Activated CD4-positive, alpha-beta memory T cell treated with anti-CD3 and anti-CD28 coated beads, Interleukin-2, amount 10 ng/mL, durations not matched to agents 7 days and 5 days (primary cell): ENCODE measurements around the gene CMTM7. TPM values are rescaled to one million over a fixed set of nuclear protein-coding genes. Genes with fewer than 3 reads are reported as not detected.
"Not testable (repeated sequence)": the region's sequence is repeated elsewhere in the genome, so short reads cannot be mapped to it uniquely, and the experiment has no call there.

Experiments used
- CTCF ChIA-PET: fragments of 350-600 bp; sonication (Branson Sonifier 250); formaldehyde crosslinking; loops from one replicate; lab custom pipeline; 2021; ENCODE audit warnings: antibody characterized with exemption, inconsistent platforms; lab: Charles Lee
- POLR2A ChIA-PET: fragments of 350-600 bp; sonication (Branson Sonifier 250); formaldehyde crosslinking; loops from one replicate; lab custom pipeline; 2021; ENCODE audit warnings: antibody characterized with exemption; lab: Charles Lee
- DNase-seq: peaks from one replicate; pipeline ENCODE4 v3.0.0-alpha.2; 2020
- H3K27ac Mint-ChIP-seq: one replicate; pipeline ENCODE4 v1.8.0; 2021; ENCODE audit warnings: mild to moderate bottlenecking, mixed read lengths
- H3K27me3 Mint-ChIP-seq: one replicate; pipeline ENCODE4 v1.8.0; 2021; ENCODE audit warnings: mixed read lengths
- H3K36me3 Mint-ChIP-seq: one replicate; pipeline ENCODE4 v1.8.0; 2021; ENCODE audit warnings: low read depth, mixed read lengths
- H3K4me1 Mint-ChIP-seq: one replicate; pipeline ENCODE4 v1.8.0; 2021; ENCODE audit warnings: mixed read lengths
- H3K4me3 Mint-ChIP-seq: one replicate; pipeline ENCODE4 v1.8.0; 2021; ENCODE audit warnings: mild to moderate bottlenecking, mixed read lengths
- H3K9me3 Mint-ChIP-seq: one replicate; pipeline ENCODE4 v1.8.0; 2021; ENCODE audit warnings: mixed read lengths
- total RNA-seq, 2 experiments: library from RNA; stranded (reverse); gene quantifications; one replicate each; pipeline ENCODE4 v1.2.3, GENCODE V29; 2021

Gene CMTM7
- total RNA-seq, 2 experiments from 2014 or later: 47.0 to 47.3 TPM

DNA sequence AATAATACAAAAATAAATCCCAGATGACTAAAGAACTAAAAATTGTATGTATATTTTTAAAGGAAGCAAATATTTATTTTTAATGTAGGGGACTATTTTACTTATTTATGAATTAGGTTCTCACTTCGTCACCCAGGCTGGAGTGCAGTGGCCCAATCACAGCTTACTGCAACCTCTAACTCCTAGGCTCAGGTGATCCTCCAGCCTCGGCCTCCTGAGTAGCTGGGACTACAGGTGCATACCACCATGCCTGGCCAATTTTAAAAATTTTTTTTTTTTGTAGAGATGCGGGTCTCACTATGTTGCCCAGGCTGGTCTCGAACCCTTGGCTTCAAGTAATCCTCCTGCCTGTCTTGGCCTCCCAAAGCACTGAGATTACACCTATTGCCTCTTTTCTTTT is 42.6 kb downstream of the CMTM7 start:
- ChIA-PET POLR2A (interaction anchor here (0.9 to 3.1 kb wide), 6 partner anchors 10 to 43 kb away, joined by 3 to 37 read pairs (median 14); partner anchors contain the start of gene CMTM7), CTCF (interaction anchor here (0.6 to 2.3 kb wide), 5 partner anchors 10 to 63 kb away, joined by 3 to 7 read pairs (median 3); no protein-coding TSS in a partner anchor)
- Mint-ChIP-seq H3K36me3 (peaks cover 12% of the 10 kb centered on the region), H3K4me3 (no peak overlapping the region), H3K27ac (no peak overlapping the region), H3K9me3 (no peaks in the 10 kb centered on the region), H3K27me3 (no peaks in the 10 kb centered on the region), H3K4me1 (peaks cover 87% of the 10 kb centered on the region)
- peak; percentile 6 for DNase-seq

DNA sequence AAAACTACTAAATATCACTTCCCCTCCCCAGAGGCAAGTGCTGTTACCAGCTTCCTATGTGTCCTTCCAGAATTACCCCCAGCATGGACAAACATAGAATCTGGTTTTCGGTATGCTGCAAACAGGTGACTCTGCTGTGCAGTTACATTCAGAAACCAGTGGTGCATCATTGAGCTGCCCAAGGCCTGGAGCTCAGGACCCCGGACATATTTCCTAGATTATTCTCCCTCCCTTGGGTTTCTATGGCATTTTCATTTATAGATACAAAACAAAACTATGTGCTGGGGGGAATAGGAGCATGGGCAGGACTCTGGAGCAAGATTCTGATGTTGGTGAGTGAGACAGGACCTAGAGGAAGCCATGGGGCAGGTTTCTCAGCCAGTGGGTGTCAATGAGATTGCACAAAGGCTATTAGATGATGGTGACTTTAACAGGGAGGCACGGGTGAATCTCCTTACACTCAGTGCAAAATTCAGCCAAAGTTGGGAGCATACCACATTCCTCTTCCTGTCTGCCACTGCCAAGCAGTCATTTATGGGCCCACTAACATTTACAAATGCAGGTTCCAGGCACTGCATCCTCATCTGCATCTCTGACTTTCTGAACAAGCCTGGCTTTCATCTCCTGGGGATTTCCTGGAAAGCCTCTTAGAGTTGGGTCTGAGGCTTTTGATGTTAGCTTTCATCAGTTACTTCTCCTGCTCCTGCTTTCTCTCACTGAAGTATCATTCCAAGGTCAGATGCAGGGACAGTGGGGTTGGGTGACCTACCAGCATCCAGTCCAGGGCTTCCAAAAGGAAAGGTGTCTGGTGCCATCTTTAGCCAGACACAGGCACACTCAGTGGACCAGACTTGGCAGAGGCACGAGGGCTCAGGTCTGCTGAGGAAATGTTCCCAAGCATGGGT is 44.5 kb downstream of the CMTM7 start:
- DNase-seq: peak; percentile 16
- Mint-ChIP-seq H3K36me3 (peaks cover 7% of the 10 kb centered on the region), H3K27me3 (no peaks in the 10 kb centered on the region), H3K4me1 (peaks cover 80% of the 10 kb centered on the region), H3K9me3 (no peaks in the 10 kb centered on the region), H3K4me3 (no peak overlapping the region), H3K27ac (peak overlapping the region; percentile 75)
- CTCF ChIA-PET: interaction anchor here (0.7 kb wide), 2 partner anchors 24 to 32 kb away, joined by 3 read pairs; no protein-coding TSS in a partner anchor
- POLR2A ChIA-PET: interaction anchor here (1.5 to 5.4 kb wide), 2 partner anchors 9 to 12 kb away, joined by 4 to 25 read pairs; no protein-coding TSS in a partner anchor

DNA sequence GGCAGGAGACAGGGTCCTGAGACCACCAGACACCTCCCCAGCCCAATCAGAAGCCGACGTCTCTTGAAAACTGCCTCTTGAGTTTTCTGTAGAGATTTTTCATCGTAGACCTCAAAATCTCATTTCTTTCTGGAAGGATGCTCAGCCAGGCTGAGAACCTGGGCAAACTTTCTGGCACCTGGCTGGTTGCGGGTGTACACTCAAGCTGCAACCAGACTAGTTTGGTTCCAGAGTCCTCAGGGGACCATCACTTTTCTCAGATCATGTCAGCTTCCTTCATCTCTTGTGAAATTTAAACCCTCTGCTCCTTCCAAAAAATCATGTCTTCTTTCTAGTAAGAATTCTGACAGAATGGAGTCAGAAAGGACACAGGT is 45.1 kb downstream of the CMTM7 start:
- DNase-seq: no peak
- Mint-ChIP-seq H3K27ac (peak overlapping the region; percentile 75), H3K4me1 (peaks cover 74% of the 10 kb centered on the region), H3K36me3 (peaks cover 10% of the 10 kb centered on the region), H3K9me3 (no peaks in the 10 kb centered on the region), H3K4me3 (no peak overlapping the region), H3K27me3 (no peaks in the 10 kb centered on the region)
- CTCF ChIA-PET: no interaction called here
- POLR2A ChIA-PET: interaction anchor here (1.5 to 5.4 kb wide), 2 partner anchors 10 to 13 kb away, joined by 4 to 25 read pairs; no protein-coding TSS in a partner anchor

DNA sequence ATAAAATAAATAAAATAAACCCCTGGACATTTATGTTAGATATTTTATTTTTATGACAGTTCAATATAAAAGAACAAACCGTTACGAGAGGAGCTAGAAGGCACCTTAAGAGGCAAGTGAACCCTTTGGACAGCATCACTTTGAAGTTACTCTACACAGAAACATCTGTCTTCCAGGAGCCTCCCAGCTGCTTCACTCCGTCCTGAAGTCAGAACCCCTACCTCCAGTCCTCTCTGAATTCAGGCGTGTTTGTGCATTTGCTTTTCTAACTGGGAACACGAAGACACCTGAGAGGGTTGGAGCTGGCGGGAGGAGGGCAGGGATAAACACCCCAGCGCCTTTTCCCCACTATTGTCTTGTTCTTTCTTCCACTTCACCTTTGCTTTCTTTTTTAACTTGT is 46.2 kb downstream of the CMTM7 start:
- Mint-ChIP-seq H3K27ac (no peak overlapping the region), H3K9me3 (no peaks in the 10 kb centered on the region), H3K4me1 (peaks cover 70% of the 10 kb centered on the region), H3K27me3 (no peaks in the 10 kb centered on the region), H3K4me3 (no peak overlapping the region), H3K36me3 (peaks cover 18% of the 10 kb centered on the region)
- ChIA-PET CTCF (interaction anchor here (2.1 to 3.7 kb wide), 2 partner anchors 31 to 40 kb away, joined by 8 to 16 read pairs; no protein-coding TSS in a partner anchor), POLR2A (interaction anchor here (1.0 to 5.4 kb wide), 5 partner anchors 9 to 66 kb away, joined by 4 to 25 read pairs (median 4); no protein-coding TSS in a partner anchor)
- DNase-seq: no peak

DNA sequence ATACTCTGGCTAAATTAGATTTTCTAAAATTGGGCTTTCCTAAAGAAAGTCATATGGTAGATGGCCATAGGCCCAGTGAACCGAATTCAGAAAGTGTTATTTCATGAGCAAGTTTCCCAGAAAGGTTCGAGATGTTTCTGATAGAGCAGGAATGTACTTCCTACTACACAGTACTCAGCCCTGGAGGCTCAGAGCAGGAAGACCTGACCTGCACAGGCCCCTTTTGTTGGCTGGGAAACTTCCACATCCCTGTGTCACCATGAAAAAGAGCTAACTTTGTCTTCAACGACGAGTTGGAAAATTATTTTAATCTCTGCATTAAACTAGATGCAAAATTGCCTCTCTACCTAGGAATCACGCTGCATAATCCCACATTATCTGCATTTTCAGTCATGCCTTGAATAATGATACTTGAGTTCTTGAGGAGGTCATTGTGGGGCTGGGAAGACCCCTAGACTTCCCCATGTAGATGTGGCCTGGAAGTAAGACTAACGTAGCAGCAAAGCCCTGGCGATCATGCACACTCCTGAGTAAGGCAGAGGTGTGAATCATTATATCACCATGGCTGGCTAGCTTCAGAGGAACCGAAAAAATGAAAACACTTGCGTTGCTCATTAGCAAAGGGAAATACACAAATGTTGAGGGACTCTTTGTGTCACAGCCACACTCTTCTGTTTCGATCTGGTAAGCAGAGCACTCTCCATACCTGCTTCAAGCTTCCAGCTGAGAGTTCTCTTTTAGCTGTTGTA is 47.1 kb downstream of the CMTM7 start:
- ChIA-PET POLR2A (interaction anchor here (1.1 to 5.4 kb wide), 9 partner anchors 10 to 67 kb away, joined by 3 to 25 read pairs (median 4); partner anchors contain the start of gene CMTM7), CTCF (interaction anchor here (0.6 to 3.7 kb wide), 6 partner anchors 11 to 994 kb away, joined by 3 to 16 read pairs (median 4); no protein-coding TSS in a partner anchor)
- Mint-ChIP-seq H3K9me3 (no peaks in the 10 kb centered on the region), H3K27ac (peak overlapping the region; percentile 84), H3K4me1 (peaks cover 69% of the 10 kb centered on the region), H3K4me3 (peak overlapping the region; percentile 37), H3K36me3 (peaks cover 21% of the 10 kb centered on the region), H3K27me3 (no peaks in the 10 kb centered on the region)
- DNase-seq: peak; percentile 27

DNA sequence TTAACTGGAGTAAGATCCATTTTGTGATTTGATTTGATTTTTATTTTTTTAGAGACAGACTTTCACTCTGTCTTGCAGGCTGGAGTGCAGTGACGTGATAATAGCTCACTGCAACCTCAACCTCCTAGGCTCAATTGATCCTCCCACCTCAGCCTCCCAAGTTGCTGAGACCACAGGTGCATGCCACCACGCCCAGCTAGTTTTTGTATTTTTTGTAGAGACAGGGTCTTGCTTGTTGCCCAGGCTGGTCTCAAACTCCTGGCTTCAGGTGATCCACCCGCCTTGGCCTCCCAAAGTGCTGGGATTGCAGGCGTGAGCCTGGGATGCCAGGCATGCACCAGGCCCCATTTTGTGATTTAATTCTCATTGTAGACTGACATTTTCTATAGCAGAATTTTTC is 47.8 kb downstream of the CMTM7 start:
- CTCF ChIA-PET: interaction anchor here (0.6 to 3.7 kb wide), 3 partner anchors 29 to 995 kb away, joined by 3 to 16 read pairs (median 8); no protein-coding TSS in a partner anchor
- peak; percentile 15 for DNase-seq
- H3K36me3 Mint-ChIP-seq: peaks cover 26% of the 10 kb centered on the region
- POLR2A ChIA-PET: interaction anchor here (1.1 to 5.4 kb wide), 7 partner anchors 11 to 48 kb away, joined by 3 to 25 read pairs (median 3); partner anchors contain the start of gene CMTM7
- peak overlapping the region; percentile 84 for H3K27ac Mint-ChIP-seq
- H3K4me1 Mint-ChIP-seq: peaks cover 73% of the 10 kb centered on the region
- not testable (repeated sequence) for H3K9me3 Mint-ChIP-seq, H3K4me3 Mint-ChIP-seq, H3K27me3 Mint-ChIP-seq

DNA sequence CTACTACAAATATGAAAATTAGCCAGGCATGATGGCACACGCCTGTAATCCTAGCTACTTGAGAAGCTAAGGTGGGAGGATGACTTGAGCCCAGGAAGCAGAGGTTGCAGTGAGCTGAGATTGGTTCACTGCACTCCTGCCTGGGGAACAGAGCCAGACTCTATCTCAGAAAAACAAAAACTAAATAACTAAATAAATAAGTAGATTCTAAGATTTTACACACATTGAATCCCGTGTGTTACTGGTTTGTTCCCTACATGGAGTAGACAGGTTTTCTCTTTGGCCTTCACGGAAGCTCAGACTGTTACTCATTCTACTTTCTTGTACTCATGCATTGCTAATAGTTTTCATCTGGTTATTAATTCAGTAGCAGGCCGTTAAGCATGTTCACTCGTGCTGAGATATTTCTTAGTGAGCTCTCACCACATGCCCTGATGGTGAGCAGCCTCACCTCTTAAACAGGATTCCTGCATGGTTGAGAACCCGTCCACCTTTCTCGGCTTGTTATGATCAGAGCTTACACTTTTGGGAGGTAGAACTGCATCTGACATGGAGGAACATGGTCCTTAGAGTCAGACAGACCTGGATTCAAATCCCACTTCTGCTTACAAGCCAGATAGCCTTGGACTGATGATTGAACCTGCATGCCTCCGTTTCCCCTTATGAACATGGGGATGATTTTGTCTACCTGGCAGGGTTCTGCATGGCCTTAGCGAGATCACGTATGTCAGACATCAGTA is 49.1 kb downstream of the CMTM7 start:
- no peaks in the 10 kb centered on the region for H3K27me3 Mint-ChIP-seq
- POLR2A ChIA-PET: interaction anchor here (1.2 to 5.4 kb wide), 4 partner anchors 13 to 26 kb away, joined by 3 to 25 read pairs (median 7); no protein-coding TSS in a partner anchor
- H3K36me3 Mint-ChIP-seq: peaks cover 34% of the 10 kb centered on the region
- H3K9me3 Mint-ChIP-seq: no peaks in the 10 kb centered on the region
- DNase-seq: peak; percentile 9
- CTCF ChIA-PET: interaction anchor here (1.1 to 3.7 kb wide), 3 partner anchors 17 to 50 kb away, joined by 4 to 16 read pairs (median 4); partner anchors contain the start of gene CMTM7
- H3K4me1 Mint-ChIP-seq: peaks cover 65% of the 10 kb centered on the region
- no peak overlapping the region for H3K27ac Mint-ChIP-seq
- H3K4me3 Mint-ChIP-seq: no peak overlapping the region

DNA sequence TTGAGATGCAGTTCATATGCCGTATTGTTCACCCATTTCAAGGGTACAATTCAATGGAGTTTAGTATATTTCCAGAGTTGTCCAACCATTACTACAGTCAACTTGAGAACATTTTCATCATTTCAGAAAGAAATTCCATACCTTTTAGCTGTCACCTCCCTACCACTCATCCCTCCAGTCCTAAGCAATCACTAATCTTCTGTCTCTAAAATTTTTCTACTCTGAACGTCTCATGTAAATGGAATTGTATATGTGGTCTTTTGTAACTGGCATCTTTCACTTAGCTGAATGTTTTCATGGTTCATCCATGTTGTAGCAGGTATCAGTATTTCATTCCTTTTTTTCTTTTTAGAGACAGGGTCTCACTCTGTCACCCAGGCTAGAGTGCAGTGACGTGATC is 51.1 kb downstream of the CMTM7 start:
- POLR2A ChIA-PET: interaction anchor here (1.1 kb wide), 1 partner anchor 18 kb away, joined by 4 read pairs; no protein-coding TSS in a partner anchor
- no peaks in the 10 kb centered on the region for H3K9me3 Mint-ChIP-seq
- H3K4me3 Mint-ChIP-seq: no peak overlapping the region

DNA sequence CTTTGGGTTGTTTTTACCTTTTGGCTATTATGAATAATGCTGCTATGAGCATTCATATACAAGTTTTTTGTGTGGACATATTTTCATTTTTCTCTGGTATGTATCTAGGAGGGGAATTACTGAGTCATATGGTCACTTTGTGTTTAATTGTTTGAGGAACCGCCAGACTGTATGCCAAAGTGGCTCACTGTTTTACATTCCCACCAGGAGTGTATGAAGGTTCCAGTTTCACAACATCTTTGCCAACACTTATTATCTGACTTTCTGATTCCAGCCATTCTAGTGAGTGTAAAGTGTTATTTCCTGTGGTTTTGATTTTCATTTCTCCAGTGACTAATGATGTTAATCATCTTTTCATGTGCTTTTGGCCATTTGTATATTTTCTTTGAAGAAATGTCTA is 51.8 kb downstream of the CMTM7 start:
- ChIA-PET POLR2A (interaction anchor here (0.9 kb wide), 1 partner anchor 16 kb away, joined by 4 read pairs; no protein-coding TSS in a partner anchor), CTCF (interaction anchor here (1.0 to 1.5 kb wide), 2 partner anchors 10 to 24 kb away, joined by 3 to 7 read pairs; no protein-coding TSS in a partner anchor)
- peak overlapping the region; percentile 34 for H3K27ac Mint-ChIP-seq

More for the DNA sequence above, 51.1 kb downstream of the CMTM7 start:
- Mint-ChIP-seq H3K27ac (no peak overlapping the region), H3K4me1 (peaks cover 53% of the 10 kb centered on the region), H3K36me3 (peaks cover 52% of the 10 kb centered on the region), H3K27me3 (no peaks in the 10 kb centered on the region)
- no peak for DNase-seq
- CTCF ChIA-PET: interaction anchor here (0.8 to 1.1 kb wide), 2 partner anchors 15 to 25 kb away, joined by 4 to 5 read pairs; no protein-coding TSS in a partner anchor

DNA sequence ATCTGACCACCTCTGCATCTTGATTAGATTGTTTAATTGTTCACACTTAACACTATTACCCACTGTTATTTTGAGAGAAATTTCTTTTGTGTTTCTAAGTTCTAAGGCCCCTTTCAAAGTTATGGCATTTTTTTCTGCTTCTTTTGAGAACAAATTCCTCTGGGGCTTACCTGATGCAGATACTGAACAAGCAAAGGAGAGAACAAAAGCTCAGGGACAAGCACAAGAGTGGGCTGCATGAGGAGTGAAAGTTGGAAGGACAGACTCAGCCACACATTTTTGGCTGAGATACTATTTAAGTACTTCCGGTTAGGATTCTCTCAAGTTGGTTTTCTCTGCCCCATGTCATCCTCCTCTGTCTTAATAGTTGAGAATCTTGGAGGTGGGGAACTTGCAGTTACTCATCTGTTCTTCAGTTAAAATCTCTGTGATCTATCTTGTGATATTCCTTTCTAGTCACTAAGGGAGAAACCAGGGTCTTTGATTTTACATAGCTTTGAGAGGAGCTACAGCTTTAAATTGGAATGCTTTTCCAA is 56.3 kb downstream of the CMTM7 start:
- no peaks in the 10 kb centered on the region for H3K9me3 Mint-ChIP-seq
- H3K27ac Mint-ChIP-seq: no peak overlapping the region
- no peak for DNase-seq
- no peak overlapping the region for H3K4me3 Mint-ChIP-seq
- H3K36me3 Mint-ChIP-seq: peaks cover 66% of the 10 kb centered on the region
- H3K4me1 Mint-ChIP-seq: peaks cover 25% of the 10 kb centered on the region
- ChIA-PET POLR2A (no interaction called here), CTCF (interaction anchor here (1.0 kb wide), 1 partner anchor 20 kb away, joined by 3 read pairs; no protein-coding TSS in a partner anchor)
- no peaks in the 10 kb centered on the region for H3K27me3 Mint-ChIP-seq

More for the DNA sequence above, 51.8 kb downstream of the CMTM7 start:
- Mint-ChIP-seq H3K9me3 (no peaks in the 10 kb centered on the region), H3K36me3 (peaks cover 57% of the 10 kb centered on the region), H3K4me1 (peaks cover 49% of the 10 kb centered on the region), H3K27me3 (no peaks in the 10 kb centered on the region), H3K4me3 (no peak overlapping the region)
- peak; percentile 11 for DNase-seq
